ENCODE results near the gene ARHGEF2.

ARHGEF2 gene

DNA sequence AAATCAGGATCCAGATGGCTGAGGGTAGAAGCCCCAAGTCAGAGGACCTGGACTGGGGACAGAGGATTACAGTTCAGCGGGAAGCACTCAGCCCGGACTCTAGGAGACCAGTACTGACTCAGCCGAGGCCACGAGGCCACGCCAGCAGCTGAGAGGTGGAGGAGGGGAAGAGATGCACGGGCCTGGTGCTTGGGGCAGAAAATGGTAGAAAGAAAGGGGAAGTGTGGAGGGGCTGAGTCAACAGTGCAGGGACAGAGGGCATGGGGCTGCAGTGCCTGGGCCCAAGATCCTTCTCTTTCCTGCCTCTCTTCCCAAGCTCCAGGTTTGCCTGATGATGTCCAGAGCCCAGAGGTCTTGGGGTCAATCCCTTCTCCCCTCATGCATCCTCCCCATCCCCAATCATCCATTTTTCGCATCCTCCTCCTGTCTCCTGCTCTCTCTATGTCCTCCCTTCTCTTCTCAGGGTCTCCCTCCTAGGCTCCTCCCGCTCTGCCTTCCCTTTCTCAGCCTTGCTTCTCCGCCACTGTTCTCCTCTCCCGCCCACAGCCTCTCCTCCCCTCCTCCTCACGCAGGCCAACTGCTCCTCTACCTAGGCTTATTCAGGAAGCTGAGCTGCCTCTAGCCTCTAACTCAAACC lies 7.7 kb downstream of the ARHGEF2 start:
- DNase-seq, result peak; percentile 23

DNA sequence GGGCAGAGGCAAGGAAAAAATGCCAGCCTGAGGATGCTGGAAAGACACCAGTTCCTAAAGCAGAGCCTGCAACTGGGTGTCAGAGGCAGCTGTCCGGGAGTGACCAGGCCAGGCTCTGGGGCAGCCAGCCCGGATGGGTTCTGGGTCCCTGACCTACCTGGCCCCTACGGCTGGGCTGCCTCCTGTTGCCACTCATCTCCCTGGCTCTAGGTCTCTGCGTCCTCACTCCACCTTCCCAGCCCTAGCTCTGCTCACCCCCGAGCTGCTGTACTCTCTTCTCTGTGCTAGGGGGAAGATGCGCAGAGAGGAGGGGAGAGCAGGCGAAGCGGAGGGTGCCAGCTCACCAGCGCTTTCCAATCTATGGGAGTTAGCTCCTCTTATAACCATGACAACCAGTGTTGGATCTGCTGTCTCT lies 9.0 kb downstream of the ARHGEF2 start:
- DNase-seq, result no peak

DNA sequence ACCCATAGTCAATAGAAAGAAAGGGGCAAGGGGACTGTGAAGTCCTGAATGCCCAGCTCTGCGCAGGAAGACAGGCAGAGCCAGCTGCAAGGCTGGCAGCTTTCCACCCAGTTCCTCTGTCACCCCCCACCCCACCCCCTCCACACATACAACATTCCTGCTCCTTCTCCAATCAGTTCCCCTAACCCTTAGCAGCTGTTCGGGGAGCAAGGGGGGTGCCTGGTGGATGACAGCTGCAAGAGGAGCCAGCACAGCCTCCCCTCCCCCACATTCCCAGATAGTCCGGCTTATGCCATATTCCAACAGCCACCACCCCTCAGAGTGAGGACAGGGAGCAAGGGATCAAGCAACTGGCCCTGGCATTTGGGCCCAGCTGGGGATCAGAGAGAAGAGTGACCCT lies 9.7 kb downstream of the ARHGEF2 start:
- DNase-seq, result no peak

DNA sequence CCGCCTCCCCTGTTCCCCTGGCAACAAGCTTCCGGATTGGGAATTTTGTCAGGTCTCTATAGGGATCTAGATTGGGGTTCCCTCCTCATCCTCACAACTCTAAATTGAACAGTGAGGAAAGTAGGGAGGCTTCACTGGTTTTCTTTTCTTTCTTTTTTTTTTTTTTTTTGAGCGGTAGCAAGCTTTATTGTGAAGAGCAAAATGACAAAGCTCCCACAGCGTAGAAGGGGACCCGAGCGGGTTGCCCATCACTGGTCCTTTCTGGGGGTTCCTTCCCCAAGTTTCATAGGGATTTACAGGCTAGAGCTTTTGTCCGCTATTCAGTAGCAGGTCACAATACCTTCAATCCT lies 10.3 kb downstream of the ARHGEF2 start:
- DNase-seq, result no peak

DNA sequence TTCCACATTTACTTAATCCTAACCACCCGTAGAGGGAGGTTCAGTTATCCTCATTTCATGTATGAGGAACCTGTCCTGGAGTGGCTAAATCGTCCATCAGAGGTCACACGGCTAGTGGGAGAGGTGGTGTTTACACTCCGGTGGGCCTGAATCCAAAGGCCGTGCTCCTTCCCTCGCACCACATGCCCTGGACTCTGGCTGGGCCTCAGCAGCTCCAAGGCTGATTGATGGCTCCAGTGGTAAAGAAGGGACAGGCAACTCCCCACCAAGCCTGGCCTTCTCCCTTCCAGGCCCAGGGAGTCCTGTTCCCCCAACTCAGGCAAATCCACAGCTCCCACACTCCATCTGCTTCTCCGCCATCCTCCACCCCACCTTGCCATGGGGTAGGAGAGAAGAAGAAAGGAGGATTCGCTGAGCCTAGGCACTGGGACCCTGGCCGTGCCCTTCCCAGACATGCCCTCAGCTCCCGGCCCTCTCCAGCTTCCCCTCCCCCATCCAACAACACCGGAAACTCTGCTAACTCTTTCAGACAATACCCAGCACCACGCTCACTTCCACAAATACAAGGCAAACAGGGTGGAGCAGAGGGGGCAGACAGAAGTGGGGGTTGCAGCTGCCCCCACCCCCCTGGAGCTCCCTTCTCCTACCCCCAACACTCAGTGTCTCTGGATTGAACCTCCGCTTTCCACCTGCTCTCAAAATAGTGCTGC lies 10.9 kb downstream of the ARHGEF2 start:
- no peak for DNase-seq

DNA sequence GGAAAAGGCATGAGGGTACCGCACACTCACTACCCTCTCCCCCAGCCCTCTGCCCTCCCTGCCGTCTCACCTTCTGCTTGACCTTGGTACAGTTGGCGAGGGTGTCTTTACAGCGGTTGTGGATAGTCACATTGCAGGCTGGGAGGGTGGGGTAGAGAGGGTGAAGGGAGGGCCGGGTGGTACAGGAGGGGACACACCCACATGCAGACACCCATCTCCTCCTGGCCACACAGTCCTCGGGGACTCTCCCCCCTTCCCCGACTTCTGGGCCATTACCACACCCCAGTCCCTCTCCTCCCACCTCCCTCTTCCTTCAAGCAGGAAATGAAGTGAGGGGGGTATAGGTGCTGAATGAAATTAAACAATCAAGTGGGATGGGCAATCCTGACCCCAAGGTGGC lies 11.6 kb downstream of the ARHGEF2 start:
- DNase-seq, result no peak

DNA sequence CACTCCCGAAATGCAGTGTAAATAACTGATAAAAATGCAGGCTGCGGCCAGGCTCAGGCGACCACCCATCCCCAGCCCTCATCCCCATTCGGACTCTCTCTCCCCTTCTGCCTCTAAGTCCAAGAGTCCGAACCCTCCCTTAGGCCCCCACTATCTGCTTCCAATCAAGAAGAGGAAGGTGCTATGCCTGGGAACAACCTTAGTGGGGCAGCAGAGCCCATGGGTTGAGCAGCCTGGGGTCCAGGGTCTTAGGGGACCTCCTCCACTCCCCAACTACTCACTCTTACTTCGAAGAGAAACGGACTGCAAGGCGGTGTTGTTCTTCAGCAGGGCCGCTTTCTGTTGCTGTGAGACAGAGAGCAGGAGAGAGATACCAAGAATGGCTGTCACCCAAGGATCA lies 12.2 kb downstream of the ARHGEF2 start:
- DNase-seq, result no peak

DNA sequence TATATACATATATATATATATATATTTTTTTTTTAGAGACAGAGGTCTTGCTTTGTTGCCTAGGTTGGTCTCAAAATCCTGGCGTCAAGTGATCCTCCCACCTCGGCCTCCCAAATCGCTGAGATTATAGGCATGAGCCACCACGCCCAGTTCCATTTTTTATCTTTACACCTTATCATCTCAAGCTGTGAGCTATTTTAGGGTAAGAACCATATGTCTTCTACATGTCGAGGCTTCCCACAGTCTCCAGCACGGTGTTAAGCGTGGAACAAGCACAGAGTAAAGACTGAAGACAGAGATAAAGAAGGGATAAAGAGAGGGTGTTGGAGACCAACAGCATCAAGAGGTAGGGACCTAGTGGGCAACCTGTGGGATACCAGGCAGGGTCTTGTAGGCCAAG lies 14.2 kb downstream of the ARHGEF2 start:
- no peak for DNase-seq

DNA sequence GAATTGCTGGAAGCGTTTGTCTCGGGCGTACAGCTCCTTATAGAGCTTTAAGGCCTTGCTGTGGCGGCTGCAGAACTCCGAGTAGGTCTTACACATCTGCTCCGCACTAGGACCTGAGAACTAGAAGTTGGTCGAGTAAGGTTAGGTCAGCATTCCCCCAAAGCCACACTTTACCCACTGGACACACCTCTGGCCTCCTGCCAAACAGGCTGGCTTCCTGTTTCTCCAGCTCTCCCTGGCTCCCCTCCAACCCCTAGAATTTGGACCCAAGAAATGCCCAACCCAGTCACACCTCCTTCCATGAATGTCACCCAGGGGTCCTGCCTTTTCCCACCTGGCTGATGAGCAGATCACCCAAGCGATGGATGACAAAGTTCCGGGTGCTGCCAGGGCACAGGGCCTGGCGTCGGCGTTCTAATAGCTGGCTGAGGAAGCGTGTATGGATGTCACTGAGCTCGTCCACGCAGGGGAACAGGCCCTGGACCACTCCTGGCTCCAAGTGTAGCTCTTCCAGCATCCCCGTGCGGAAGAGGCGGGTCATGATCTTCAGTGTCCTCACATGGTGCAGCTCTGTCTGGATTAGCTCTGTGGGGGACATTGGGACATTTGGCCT lies 15.6 kb downstream of the ARHGEF2 start:
- no peak for DNase-seq

DNA sequence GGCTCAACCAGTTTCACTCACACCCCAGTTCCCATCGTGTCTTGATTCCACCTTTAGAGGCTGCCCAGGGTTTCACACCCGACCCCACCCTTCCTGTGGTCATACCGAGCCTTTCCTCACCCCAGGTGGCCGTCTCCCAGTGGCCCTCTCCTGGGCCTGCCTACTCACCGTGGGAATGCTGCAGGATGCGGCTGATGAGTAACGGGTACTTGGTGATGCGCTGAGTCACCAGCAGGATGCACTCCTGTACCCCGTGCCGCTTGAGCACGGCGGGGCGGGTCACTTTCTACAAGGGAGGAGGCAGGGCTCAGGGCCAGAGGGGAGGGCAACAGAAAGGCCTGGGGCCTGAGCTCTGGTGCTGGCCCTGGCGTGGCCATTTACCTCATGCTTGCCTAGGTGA lies 16.4 kb downstream of the ARHGEF2 start:
- peak; percentile 85 for DNase-seq

DNA sequence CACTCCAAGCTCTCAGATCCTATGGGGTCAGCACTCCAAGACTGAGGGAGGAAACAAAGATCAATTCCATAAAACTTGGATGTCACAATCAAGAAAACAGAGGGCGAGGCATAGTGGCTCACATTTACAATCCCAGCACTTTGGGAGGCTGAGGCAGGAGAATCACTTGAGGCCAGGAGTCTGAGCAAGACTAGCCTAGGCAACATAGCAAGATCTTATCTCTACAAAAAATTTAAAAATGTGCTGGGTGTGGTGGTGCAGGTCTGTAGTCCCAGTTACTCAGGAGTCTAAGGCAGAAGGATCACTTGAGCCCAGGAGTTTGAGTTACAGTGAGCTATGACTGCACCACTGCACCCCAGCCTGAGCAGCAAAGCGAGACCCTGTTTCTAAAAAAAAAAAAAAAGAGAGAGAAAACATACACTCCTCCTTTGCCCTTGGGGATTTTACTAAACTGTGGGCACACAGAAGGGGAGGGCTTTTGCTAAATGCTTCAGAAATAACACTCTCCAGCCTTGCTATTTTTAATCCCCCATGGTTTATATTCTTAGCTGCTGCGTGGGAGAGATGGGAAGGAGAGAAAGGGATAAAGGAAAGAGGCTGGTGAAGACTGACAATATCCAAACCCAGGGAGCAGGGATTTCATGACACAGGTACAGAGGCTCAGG lies 18.1 kb downstream of the ARHGEF2 start:
- DNase-seq, result no peak

DNA sequence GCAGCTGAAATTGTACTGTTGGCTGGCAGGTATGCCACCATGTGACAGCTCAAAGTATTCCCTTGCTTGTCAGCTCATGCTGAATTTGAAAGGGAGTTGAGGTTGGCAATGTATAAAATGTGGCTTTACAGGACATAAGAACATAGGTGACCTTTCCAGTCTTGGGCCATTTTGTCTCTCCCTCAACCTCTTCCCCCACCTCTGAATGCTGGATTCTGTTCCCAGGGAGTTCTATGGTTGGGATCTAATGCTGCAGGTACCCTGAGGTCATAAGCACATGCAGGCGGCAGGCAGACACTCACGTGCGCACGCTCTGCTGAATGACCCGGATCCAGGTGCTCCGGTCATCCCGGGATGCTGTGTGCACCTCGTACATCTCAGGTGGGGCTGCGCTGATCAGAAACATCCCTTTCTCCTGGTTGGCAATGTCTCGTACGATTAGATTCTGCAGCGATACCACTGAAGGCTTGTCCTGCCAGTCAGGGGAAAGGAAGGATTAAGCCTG lies 20.9 kb downstream of the ARHGEF2 start:
- no peak for DNase-seq

DNA sequence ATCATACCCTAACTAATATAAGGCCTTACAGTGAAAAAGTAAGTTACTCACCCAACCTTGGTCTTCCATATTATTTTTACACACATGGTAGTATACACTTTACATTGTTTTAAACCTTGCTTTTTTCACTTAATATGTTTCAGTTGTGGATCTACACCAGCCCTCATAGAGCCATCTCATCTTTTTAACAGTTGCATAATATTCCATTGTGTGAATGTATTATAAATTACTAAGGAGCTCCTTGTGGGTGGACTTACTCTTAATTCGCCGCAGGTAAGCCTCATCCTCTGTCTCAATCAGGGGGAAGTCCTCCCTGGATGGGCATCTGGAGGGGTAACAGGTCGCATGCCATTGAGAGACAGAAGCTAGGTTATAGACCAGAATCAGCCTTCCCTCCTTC lies 23.7 kb downstream of the ARHGEF2 start:
- no peak for DNase-seq

DNA sequence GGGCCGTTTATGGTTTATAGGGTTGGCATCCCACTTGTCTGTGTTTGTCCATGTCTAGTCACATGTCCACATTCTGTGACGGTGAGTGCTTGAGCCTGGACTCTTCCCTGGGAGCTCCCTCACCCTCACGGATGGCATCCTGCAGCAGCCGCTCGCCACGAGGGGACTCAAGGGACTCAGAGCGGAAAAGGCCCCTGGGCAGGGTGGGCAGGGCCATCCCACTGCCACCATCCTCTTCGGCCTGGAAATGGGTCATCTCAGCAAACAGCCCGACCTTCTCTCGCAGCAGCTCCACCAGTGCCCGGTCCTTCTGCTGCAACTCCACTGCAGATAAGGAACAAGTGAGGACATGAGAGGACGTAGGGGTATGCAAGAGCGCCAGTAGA lies 25.8 kb downstream of the ARHGEF2 start:
- no peak for DNase-seq

DNA sequence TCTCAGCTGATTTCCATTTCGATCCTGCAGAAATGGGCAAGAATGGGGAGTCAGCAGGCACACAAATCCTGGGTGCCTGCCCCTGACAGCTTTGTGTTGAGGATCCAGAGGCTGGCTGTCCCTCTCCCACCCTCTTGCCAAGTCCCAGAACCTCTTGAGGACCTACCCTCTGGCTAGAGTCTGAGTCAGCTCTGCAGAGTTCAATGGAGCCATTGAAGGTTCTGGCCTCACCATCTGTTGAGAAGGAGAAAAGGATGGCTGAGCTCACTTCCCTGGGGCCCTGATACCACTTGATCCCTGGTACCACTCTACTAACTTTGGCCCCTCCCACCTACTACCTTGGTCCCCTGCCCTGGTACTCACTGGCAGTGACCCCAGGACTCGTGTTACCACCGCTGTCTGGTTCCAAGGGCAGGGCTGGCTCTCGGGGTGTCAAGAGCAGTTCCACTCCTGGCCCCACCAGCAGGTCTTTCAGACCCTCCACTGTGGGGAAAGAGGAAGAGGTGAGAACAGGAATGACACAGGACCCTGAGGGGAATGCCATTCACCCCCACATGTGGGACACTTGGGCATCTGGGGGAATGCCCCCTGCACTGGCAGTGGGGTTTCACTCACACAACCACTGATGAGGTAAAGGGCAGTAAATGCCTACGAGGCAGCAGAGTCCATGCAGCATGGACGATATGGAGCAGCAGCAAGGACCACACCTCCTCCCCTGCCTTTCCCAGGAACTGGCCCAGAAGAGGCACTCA lies 26.4 kb downstream of the ARHGEF2 start:
- DNase-seq, result no peak

DNA sequence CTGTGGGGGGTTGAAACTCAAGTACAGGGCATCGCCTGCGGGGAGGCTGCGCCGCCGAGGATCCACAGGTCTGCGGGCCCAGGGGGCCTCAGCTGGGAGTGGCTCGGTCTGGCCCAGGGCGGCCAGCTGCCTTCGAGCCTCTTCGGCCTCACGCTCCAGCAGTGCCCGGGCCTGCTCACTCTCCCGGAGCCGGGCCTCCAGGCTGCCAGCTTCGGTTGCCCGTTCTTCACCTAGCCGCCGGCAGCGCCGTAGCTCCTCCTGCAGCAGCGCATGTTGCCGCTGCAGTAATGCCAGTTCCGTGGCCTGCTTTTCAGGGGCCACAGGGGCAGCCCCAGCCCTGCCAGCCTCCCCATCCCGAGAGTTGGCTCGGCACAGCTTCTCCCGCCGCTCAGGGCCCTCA lies 27.5 kb downstream of the ARHGEF2 start:
- DNase-seq, result no peak

DNA sequence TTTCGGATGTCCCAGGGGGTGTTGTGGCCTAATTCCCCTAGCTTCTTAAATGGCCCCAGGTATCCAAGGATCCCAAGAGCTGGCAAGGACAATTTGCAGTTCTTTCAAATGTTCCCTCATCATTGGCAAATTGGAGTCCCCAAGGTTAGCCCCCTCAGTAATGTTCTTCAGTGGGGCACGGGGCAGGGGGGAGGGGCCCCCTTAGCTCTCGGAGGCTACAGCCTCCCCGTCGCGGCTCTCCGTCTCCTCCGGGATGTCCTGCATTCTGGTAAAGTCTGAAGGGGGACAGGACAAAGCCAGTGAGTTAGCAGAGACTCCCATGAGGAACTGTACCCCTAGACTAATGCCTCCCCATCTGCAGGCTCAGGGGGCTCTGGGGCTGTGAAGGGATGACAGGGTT lies 30.6 kb downstream of the ARHGEF2 start:
- no peak for DNase-seq

DNA sequence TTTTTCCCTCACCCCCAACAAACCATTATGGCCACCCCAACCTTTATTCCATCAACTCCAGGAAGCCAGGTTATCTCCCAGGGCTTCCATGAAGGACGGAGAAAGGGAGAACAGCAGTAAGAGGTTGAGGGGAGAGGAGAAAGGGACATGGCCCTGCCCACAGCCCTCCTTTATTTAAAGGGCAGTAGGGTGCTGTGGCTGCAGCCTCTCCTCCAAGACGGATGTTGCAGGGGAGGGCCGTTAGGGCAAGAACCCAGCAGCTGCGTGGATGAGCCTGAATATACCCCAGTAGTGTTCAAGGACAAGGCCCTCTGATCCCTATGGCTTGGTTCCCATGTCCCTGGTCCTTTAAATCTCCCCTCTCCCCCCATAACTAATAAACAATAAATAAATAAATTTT lies 31.1 kb downstream of the ARHGEF2 start:
- DNase-seq, result no peak

DNA sequence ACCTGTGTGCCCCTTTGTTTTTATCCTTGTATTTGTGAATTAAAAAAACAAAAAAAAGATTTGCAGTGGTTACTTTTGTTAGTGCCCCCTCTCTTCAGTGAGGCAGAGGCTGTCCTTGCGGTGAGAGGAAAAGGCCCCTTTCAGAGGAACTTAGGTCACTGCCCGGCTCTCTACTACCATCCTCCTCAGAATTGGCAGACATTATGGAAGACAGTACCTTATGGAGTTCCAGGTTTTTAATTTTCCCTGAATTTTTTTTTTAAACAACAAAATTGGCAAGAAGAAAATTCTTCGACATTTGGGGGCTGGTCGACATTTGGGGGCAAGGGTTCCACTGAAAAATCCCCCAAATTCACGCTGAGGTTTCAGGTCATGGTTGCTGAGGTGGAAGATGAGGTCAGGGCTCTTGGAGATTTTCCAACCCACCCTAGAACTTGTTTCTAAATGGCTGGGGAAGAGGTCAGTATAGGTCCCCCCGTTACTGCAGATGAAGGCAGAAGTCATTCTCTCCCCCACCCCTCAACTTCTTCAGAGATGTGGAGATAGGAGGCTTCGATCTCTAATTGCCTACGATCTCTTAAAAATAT lies 31.6 kb downstream of the ARHGEF2 start:
- no peak for DNase-seq

DNA sequence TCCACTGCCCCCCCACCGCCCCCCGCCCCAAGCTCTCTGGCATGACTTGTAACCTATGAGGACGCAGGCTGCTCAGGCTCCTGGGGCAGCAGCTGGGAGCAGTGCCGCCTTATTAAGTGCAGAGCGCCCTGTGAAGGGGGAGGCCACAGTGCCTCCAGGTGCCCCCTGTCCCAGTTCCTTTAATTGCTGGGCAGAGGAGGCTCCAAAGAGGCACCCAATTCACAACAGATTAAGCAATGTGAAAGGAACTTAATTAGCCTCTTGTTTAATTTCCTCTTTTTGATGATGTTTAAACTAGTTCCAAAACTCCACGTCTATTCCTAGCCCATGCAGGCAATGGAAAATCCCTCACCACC lies 33.9 kb downstream of the ARHGEF2 start:
- DNase-seq, result no peak

DNA sequence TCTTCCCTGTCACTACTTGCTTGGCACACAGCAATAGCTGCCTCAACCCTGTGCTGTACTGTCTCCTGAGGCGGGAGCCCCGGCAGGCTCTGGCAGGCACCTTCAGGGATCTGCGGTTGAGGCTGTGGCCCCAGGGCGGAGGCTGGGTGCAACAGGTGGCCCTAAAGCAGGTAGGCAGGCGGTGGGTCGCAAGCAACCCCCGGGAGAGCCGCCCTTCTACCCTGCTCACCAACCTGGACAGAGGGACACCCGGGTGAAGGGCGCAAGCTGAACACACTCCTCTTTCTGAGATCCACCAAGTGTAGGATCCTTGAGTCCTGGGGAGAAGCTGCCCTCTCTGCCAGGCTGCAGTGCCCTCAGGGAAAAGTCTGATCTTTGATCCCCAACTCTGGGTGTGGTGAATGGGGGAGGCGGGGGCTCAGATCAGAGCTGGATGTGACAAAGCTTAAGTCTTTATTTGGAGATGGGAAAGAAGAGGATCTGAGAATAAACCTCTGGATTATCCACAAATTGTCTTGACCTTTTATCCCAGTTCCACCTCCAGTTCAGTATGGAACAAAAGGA lies 35.7 kb downstream of the ARHGEF2 start:
- no peak for DNase-seq

DNA sequence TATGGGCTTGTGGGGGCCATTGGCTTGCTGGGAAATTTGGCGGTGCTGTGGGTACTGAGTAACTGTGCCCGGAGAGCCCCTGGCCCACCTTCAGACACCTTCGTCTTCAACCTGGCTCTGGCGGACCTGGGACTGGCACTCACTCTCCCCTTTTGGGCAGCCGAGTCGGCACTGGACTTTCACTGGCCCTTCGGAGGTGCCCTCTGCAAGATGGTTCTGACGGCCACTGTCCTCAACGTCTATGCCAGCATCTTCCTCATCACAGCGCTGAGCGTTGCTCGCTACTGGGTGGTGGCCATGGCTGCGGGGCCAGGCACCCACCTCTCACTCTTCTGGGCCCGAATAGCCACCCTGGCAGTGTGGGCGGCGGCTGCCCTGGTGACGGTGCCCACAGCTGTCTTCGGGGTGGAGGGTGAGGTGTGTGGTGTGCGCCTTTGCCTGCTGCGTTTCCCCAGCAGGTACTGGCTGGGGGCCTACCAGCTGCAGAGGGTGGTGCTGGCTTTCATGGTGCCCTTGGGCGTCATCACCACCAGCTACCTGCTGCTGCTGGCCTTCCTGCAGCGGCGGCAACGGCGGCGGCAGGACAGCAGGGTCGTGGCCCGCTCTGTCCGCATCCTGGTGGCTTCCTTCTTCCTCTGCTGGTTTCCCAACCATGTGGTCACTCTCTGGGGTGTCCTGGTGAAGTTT lies 36.4 kb downstream of the ARHGEF2 start:
- no peak for DNase-seq

Measured in T1000 (cell line).